HCT116 (cell line): ENCODE measurements around the gene HINT2. TPM values are rescaled to one million over a fixed set of nuclear protein-coding genes. Genes with fewer than 3 reads are reported as not detected.

ENCODE experiments used
- ATAC-seq: fragments of 200-7000 bp; cut with Tn5 transposase; 2 replicates; pipeline ENCODE4 v1.9.1; 2020; ENCODE audit warnings: mild to moderate bottlenecking, moderate library complexity
- BruUV-seq: library from RNA; stranded (reverse); fragments of 400-500 nt; replicated peaks from 2 replicates; lab custom pipeline; 2021; lab: Mats Ljungman, UMichigan
- CTCF ChIA-PET: fragments of 300-600 bp; sonication (Branson Sonifier 250); formaldehyde crosslinking; loops from one replicate; lab custom pipeline; 2021; ENCODE audit warnings: antibody characterized with exemption; lab: Charles Lee
- POLR2A ChIA-PET: fragments of 300-600, 350-600 bp; sonication (Branson Sonifier 250); formaldehyde crosslinking; loops from one replicate; lab custom pipeline; 2021; ENCODE audit warnings: antibody characterized with exemption; lab: Charles Lee
- RAD21 ChIA-PET, 2 experiments: fragments of 300-600 bp; sonication (Branson Sonifier 250); formaldehyde crosslinking; loops; one replicate each; lab custom pipeline; 2023; ENCODE audit warnings: low total read pairs in 2 of 2; ENCODE audit not compliant: uncharacterized antibody in 2 of 2, unreplicated experiment in 2 of 2, low non-redundant PET in 1 of 2; lab: Charles Lee
- DNase-seq: peaks from one replicate; pipeline ENCODE4 v3.0.0-alpha.2; 2010; ENCODE audit warnings: low read depth, low spot score
- H2AFZ ChIP-seq: fragments of 200-600 bp; shearing (Covaris generic), sonication (generic); 2 replicates; pipeline ENCODE4 v1.6.1; 2017; ENCODE audit warnings: low read depth, mixed run types, mixed read lengths, antibody characterized with exemption, low read length; ENCODE audit not compliant: poor library complexity, severe bottlenecking
- H3K27ac ChIP-seq: 2 replicates; pipeline ENCODE4 v1.5.1; 2012; ENCODE audit warnings: low read depth, low read length
- H3K27me3 ChIP-seq: fragments of 200-600 bp; sonication (generic); 2 replicates; pipeline ENCODE4 v1.6.1; 2016; ENCODE audit warnings: mixed run types, low read length, mixed read lengths; ENCODE audit not compliant: insufficient read depth
- H3K36me3 ChIP-seq, 2 experiments: fragments of 200-500 bp in 1 of 2; fragments of 200-600 bp in 1 of 2; sonication (Bioruptor generic) in 1 of 2; sonication (generic) in 1 of 2; 2 replicates each; pipeline versions ENCODE4 v1.5.1 to v1.6.1; 2014 to 2016; ENCODE audit warnings: low read length in 2 of 2, inconsistent platforms in 1 of 2, mixed read lengths in 1 of 2, mixed run types in 1 of 2; ENCODE audit not compliant: insufficient read depth in 2 of 2, control insufficient read depth in 1 of 2
- H3K4me1 ChIP-seq, 2 experiments: fragments of 200-600 bp in 1 of 2; sonication (generic) in 1 of 2; 2 replicates each; pipeline versions ENCODE4 v1.5.1 to v1.6.1; 2012 to 2017; ENCODE audit warnings: low read length in 2 of 2, inconsistent platforms in 1 of 2, mild to moderate bottlenecking in 1 of 2, mixed read lengths in 1 of 2, mixed run types in 1 of 2, moderate library complexity in 1 of 2; ENCODE audit not compliant: insufficient read depth in 2 of 2, control insufficient read depth in 1 of 2
- H3K4me2 ChIP-seq: fragments of 200-600 bp; sonication (generic); 2 replicates; pipeline ENCODE4 v1.6.1; 2017; ENCODE audit warnings: mixed run types, low read length, mixed read lengths
- H3K4me3 ChIP-seq, 2 experiments: fragments of 200-600 bp in 1 of 2; sonication (generic) in 1 of 2; replicated peaks in 1 of 2; 2 replicates each; pipeline ENCODE4 v1.5.1; 2011 to 2016; ENCODE audit warnings: low read length in 2 of 2, control low read depth in 1 of 2, low read depth in 1 of 2, mild to moderate bottlenecking in 1 of 2, mixed read lengths in 1 of 2, mixed run types in 1 of 2
- H3K79me2 ChIP-seq: fragments of 200-600 bp; sonication (generic); 2 replicates; pipeline ENCODE4 v1.6.1; 2017; ENCODE audit warnings: mild to moderate bottlenecking, mixed run types, low read length, moderate library complexity, mixed read lengths; ENCODE audit not compliant: insufficient read depth
- H3K9ac ChIP-seq: fragments of 200-600 bp; sonication (generic); 2 replicates; pipeline ENCODE4 v1.6.1; 2016; ENCODE audit warnings: low read length, mixed read lengths
- H3K9me2 ChIP-seq: fragments of 200-600 bp; sonication (generic), shearing (Covaris generic); 2 replicates; pipeline ENCODE4 v1.6.1; 2017; ENCODE audit warnings: mixed run types, mild to moderate bottlenecking, moderate library complexity; ENCODE audit not compliant: insufficient read depth
- H3K9me3 ChIP-seq, 2 experiments: fragments of 200-500 bp in 1 of 2; fragments of 200-600 bp in 1 of 2; sonication (Bioruptor generic) in 1 of 2; sonication (generic) in 1 of 2; 2 replicates each; pipeline ENCODE4 v1.6.1; 2014 to 2017; ENCODE audit warnings: low read length in 2 of 2, mixed read lengths in 2 of 2, inconsistent platforms in 1 of 2, low read depth in 1 of 2, mild to moderate bottlenecking in 1 of 2, mixed run types in 1 of 2, moderate library complexity in 1 of 2; ENCODE audit not compliant: control insufficient read depth in 1 of 2, insufficient read depth in 1 of 2
- H4K20me1 ChIP-seq: fragments of 200-600 bp; sonication (generic), shearing (Covaris generic); 2 replicates; pipeline ENCODE4 v1.6.1; 2017; ENCODE audit warnings: mixed run types, mild to moderate bottlenecking, moderate library complexity; ENCODE audit not compliant: insufficient read depth
- CBX3 ChIP-seq: IDR thresholded peaks from 2 replicates; pipeline ENCODE4 v1.6.1; 2012; ENCODE audit warnings: low read depth
- CEBPB ChIP-seq: IDR thresholded peaks from 2 replicates; pipeline ENCODE4 v1.6.1; 2012; ENCODE audit warnings: low read depth
- CTCF ChIP-seq, 3 experiments: fragments of 200-600 bp in 1 of 3; sonication (generic) in 1 of 3; IDR thresholded peaks in 2 of 3; conservative IDR thresholded peaks in 1 of 3; 2 replicates each; pipeline ENCODE4 v1.5.1; 2012 to 2017; ENCODE audit warnings: low read depth in 2 of 3, low read length in 2 of 3, antibody characterized with exemption in 1 of 3, borderline replicate concordance in 1 of 3, control low read depth in 1 of 3, mild to moderate bottlenecking in 1 of 3, mixed read lengths in 1 of 3, mixed run types in 1 of 3, moderate library complexity in 1 of 3; ENCODE audit not compliant: insufficient read depth in 1 of 3
- ELF1 ChIP-seq: IDR thresholded peaks from 2 replicates; pipeline ENCODE4 v1.6.1; 2012; ENCODE audit warnings: low read depth, borderline replicate concordance
- EZH2 ChIP-seq: fragments of 200-600 bp; sonication (generic); IDR thresholded peaks from 2 replicates; pipeline ENCODE4 v1.6.1; 2017; ENCODE audit warnings: antibody characterized with exemption, mixed run types
- EZH2phosphoT487 ChIP-seq: fragments of 200-600 bp; IDR thresholded peaks from 2 replicates; pipeline ENCODE4 v1.6.1; 2018; ENCODE audit warnings: antibody characterized with exemption, borderline replicate concordance
- FOSL1 ChIP-seq: IDR thresholded peaks from 2 replicates; pipeline ENCODE4 v1.6.1; 2012; ENCODE audit warnings: low read depth
- JUND ChIP-seq: IDR thresholded peaks from 2 replicates; pipeline ENCODE4 v1.6.1; 2012
- POLR2A ChIP-seq: IDR thresholded peaks from 2 replicates; pipeline ENCODE4 v1.7.0; 2011; ENCODE audit warnings: borderline replicate concordance; ENCODE audit not compliant: insufficient read depth, insufficient read length; ENCODE audit errors: extremely low read depth
- POLR2AphosphoS5 ChIP-seq: IDR thresholded peaks from 2 replicates; pipeline ENCODE4 v1.6.1; 2011; ENCODE audit warnings: mild to moderate bottlenecking, low read depth, low read length, moderate library complexity
- REST ChIP-seq: IDR thresholded peaks from 2 replicates; pipeline ENCODE4 v1.6.1; 2012; ENCODE audit warnings: low read depth
- SP1 ChIP-seq: IDR thresholded peaks from 2 replicates; pipeline ENCODE4 v1.6.1; 2012; ENCODE audit warnings: low read depth
- TCF7L2 ChIP-seq: IDR thresholded peaks from 2 replicates; pipeline ENCODE4 v1.7.0; 2011; ENCODE audit warnings: borderline replicate concordance, inconsistent platforms; ENCODE audit not compliant: insufficient read depth, insufficient read length; ENCODE audit errors: extremely low read depth
- ZFX ChIP-seq: fragments of 450-650 bp; IDR thresholded peaks from 2 replicates; pipeline ENCODE4 v1.6.1; 2017
- ZNF274 ChIP-seq: fragments of 200-500 bp; sonication (Bioruptor generic); IDR thresholded peaks from 2 replicates; pipeline ENCODE4 v1.6.1; 2014; ENCODE audit warnings: mild to moderate bottlenecking, low read depth, low read length, inconsistent platforms
- intact Hi-C: fragments of 100-400 bp; cut with micrococcal nuclease; formaldehyde crosslinking; loops from 2 replicates; pipeline ENCODE4 v1.10.0; 2022
- total RNA-seq: library from RNA; stranded (reverse); gene quantifications from one replicate; pipeline ENCODE4 v1.2.1, GENCODE V29; 2021; ENCODE audit not compliant: unreplicated experiment
- TF ChIP-seq, protein P1 (sequence below): IDR thresholded peaks from 2 replicates; pipeline ENCODE4 v1.6.1; 2011; ENCODE audit warnings: mild to moderate bottlenecking, low read length, moderate library complexity; ENCODE audit not compliant: insufficient replicate concordance; ENCODE audit errors: extremely low read depth
- TF ChIP-seq, protein P2 (sequence below): IDR thresholded peaks from 2 replicates; pipeline ENCODE4 v1.6.1; 2012

The HINT2 gene
- total RNA-seq, 1 experiment from 2014 or later, result 49.0 TPM

DNA sequence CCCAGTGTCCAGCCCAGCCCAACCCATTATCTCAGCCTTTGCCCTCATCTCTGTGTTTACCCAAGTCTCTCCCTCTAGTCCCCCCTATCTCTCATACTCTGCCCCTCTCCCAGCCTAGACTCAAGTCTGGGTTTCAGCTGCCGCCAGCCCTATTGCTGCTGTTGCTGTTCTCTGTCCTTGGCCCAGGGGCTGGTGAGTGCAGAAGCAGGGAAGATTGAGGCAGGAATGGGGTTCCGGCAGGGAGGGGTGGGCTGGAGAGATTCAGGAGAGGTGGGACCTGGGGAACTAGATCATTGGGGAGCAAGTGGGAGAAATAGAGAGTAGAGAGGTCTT is 14.9 kb upstream of the HINT2 start (continued):
- TF ChIP-seq EZH2phosphoT487, result no peak
- no peak for TF ChIP-seq CEBPB
- no peak for TF ChIP-seq POLR2AphosphoS5
- TF ChIP-seq, all 23 proteins: peak for 0

DNA sequence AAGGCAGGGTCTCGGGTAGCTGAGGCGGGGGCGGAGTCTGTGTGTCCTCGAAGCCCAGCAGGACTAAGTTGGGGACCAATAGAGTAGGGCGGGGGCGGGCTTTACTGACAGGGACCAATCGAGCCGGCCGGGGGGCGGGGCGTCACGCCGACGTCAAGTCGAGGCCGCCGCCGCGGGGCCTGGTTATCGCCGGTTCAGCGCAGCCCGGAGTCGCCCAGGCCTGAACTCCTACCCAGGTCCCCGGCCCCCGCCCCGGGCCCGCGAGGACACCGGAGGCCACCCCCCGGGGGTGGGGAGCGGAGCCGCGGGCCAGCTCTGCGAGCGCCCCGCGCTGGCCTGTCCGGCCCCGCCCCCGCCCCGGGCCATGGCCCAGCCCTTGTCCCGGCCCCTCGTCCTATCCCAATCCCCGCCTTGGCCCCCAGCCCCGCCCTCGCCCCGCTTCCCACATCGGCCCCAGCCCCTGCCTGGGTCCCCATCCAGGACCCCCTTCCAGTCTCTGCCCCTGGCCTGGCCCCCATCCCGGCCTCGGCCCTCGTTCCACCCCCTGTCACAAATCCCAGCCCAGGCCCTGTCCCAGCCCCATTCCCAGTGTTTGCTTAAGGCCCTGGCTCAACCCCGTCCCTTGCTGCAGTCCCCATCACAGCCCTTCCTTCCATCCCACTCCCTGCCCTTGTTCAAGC is 14.4 kb upstream of the HINT2 start, which contains the start of gene TMEM8B:
TMEM8B (plus strand) TSS at position 145 of the 680 bp plus-strand sequence; CDS start at position 365, 220 bp downstream.
- H3K9me3 ChIP-seq, result no peaks in the 10 kb centered on the region
- intact Hi-C loops, result no loop called here
- peak within 1 kb of the TSS; percentile 40; the same call in 1 of the 2 replicates for H3K27ac ChIP-seq
- H3K4me3 ChIP-seq, result peak within 1 kb of the TSS; percentile 61 to 70
- peak; percentile 76 for DNase-seq
- no TSS peak for BruUV-seq
- RAD21 ChIA-PET, result no interaction called here
- peak within 1 kb of the TSS; percentile 94 for H3K4me2 ChIP-seq
- peak within 1 kb of the TSS; percentile 67 for H3K9ac ChIP-seq
- no peaks in the 10 kb centered on the region for H3K9me2 ChIP-seq
- ATAC-seq, result peak; percentile 92
- no peaks in the 10 kb centered on the region for H3K27me3 ChIP-seq
- H2AFZ ChIP-seq, result peak within 1 kb of the TSS; percentile 56
- no peaks in the 10 kb centered on the region for H3K36me3 ChIP-seq
- CTCF ChIA-PET, result interaction anchor here (1.0 to 1.1 kb wide), 2 partner anchors 53 to 116 kb away, joined by 3 to 8 read pairs; no protein-coding TSS in a partner anchor
- no peaks in the 10 kb centered on the region for H4K20me1 ChIP-seq
- no peaks in the 10 kb centered on the region for H3K79me2 ChIP-seq
- POLR2A ChIA-PET, result no interaction called here
- H3K4me1 ChIP-seq, result peaks cover 3 to 30% of the 10 kb centered on the region in 2 experiments; a peak in 3 of 4 replicates
- no peak for TF ChIP-seq SP1
- TF ChIP-seq EZH2phosphoT487, result no peak
- TF ChIP-seq, protein P1, sequence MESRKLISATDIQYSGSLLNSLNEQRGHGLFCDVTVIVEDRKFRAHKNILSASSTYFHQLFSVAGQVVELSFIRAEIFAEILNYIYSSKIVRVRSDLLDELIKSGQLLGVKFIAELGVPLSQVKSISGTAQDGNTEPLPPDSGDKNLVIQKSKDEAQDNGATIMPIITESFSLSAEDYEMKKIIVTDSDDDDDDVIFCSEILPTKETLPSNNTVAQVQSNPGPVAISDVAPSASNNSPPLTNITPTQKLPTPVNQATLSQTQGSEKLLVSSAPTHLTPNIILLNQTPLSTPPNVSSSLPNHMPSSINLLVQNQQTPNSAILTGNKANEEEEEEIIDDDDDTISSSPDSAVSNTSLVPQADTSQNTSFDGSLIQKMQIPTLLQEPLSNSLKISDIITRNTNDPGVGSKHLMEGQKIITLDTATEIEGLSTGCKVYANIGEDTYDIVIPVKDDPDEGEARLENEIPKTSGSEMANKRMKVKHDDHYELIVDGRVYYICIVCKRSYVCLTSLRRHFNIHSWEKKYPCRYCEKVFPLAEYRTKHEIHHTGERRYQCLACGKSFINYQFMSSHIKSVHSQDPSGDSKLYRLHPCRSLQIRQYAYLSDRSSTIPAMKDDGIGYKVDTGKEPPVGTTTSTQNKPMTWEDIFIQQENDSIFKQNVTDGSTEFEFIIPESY, result no peak
- peak; percentile 57 for TF ChIP-seq POLR2AphosphoS5
- no peak for TF ChIP-seq JUND
- TF ChIP-seq ELF1, result no peak
- peak; percentile 58 for TF ChIP-seq ZFX
- TF ChIP-seq ZNF274, result no peak
- no peak for TF ChIP-seq CEBPB
- TF ChIP-seq REST, result no peak
- TF ChIP-seq, protein P2, sequence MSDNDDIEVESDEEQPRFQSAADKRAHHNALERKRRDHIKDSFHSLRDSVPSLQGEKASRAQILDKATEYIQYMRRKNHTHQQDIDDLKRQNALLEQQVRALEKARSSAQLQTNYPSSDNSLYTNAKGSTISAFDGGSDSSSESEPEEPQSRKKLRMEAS, result no peak
- no peak for TF ChIP-seq TCF7L2
- no peak for TF ChIP-seq CBX3
- TF ChIP-seq POLR2A, result no peak
- no peak for TF ChIP-seq CTCF (IDR thresholded peaks at IDR 0.05 in 2 of 3, conservative IDR thresholded peaks at IDR 0.05 in 1 of 3; ENCODE audit: borderline replicate concordance in 1 of 3, insufficient read depth in 1 of 3, low read depth in 2 of 3, low read length in 2 of 3)
- TF ChIP-seq EZH2, result no peak
- TF ChIP-seq FOSL1, result no peak
